ENCODE results near the gene MAPRE2. TPM values are rescaled to one million over a fixed set of nuclear protein-coding genes. Genes with fewer than 3 reads are reported as not detected.

Gene MAPRE2
- total RNA-seq, 1 experiment from 2014 or later, result 2.8 TPM

DNA sequence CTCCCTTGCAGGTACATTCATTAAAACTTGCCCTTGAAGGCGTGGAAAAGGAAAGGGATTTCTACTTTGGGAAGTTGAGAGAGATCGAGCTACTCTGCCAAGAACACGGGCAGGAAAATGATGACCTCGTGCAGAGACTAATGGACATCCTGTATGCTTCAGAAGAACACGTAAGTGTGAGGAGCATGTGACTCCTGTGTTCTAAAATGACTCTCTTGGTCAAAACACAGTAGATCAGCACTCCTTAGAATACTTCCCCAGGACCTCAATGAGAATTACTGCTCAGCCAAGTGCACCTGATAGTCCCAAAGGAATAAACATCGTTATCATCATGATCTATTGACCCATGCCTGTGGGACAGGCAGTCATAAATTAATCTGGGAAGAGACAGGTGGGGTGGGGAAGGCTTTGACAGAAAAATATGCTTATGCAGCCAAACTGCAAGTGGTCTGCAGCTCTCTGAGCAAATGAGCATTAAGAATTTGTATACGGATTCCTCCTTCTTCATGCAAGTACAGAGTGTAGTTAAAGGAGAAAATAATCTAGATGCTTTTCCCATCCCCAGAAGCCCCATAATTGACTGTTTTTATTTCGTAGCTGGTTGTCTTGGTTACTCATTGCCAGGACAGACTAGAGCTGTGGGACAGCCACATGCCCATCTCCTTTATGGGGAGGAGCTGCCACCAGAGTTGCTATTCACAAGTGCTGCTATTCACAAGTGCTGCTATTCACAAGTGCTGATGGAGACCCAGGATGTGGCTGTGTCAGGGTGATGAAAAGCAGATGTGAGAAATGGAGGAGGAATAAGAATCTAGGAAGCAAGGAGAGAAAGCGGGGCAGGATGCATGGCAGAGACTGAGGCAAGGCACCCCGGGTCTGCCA, 91.0 kb downstream of the MAPRE2 start:
- CTCF ChIA-PET, result no interaction called here
- no peaks in the 10 kb centered on the region for H3K36me3 ChIP-seq (ENCODE audit: low read depth, low read length)

DNA sequence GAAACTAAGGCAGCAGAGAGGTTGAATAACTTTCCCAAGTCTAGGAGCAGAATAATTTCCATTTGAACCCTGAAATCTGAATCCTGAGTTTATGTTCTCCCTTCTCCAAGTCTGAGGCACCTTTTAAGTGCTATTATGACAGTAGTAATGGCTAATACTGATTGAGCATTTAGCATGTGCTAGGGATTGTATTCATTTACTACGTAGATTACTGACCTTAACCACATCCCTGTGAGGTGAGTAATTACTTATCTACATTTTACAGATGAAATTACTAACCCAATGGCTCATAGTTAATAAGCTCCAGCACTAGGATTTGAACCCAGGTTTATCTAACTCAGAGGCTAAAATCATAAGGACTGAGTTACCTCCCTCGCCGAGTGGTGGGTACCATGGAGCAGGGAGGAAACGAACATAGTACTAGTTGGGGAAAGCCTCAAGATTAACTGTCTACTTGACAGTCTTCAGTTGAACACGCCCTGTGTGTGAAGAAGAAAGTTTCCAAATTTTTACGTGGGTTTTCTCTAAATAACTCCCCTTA, 93.0 kb downstream of the MAPRE2 start:
- Histone ChIP-seq H3K9ac (ENCODE audit: low read length) (no peak overlapping the region), H2AFZ (ENCODE audit: low read length) (no peak overlapping the region), H3F3A (ENCODE audit: low read length, unreplicated experiment) (no peaks in the 10 kb centered on the region), H3K27me3 (ENCODE audit: low read length) (no peaks in the 10 kb centered on the region), H3K9me2 (replicated peaks; ENCODE audit: low read length) (no peaks in the 10 kb centered on the region), H4K20me1 (ENCODE audit: low read length) (no peaks in the 10 kb centered on the region), H3K36me3 (ENCODE audit: low read depth, low read length) (no peaks in the 10 kb centered on the region), H3K79me2 (ENCODE audit: low read length) (no peaks in the 10 kb centered on the region), H3K4me3 (ENCODE audit: low read length) (no peak overlapping the region), H3K4me1 (ENCODE audit: insufficient read depth, low read length) (no peaks in the 10 kb centered on the region), H3K4me2 (ENCODE audit: low read length) (no peak overlapping the region), H3K27ac (ENCODE audit: low read length) (no peak overlapping the region), H3K9me3 (ENCODE audit: low read length) (no peaks in the 10 kb centered on the region)
- TF ChIP-seq, protein P1, sequence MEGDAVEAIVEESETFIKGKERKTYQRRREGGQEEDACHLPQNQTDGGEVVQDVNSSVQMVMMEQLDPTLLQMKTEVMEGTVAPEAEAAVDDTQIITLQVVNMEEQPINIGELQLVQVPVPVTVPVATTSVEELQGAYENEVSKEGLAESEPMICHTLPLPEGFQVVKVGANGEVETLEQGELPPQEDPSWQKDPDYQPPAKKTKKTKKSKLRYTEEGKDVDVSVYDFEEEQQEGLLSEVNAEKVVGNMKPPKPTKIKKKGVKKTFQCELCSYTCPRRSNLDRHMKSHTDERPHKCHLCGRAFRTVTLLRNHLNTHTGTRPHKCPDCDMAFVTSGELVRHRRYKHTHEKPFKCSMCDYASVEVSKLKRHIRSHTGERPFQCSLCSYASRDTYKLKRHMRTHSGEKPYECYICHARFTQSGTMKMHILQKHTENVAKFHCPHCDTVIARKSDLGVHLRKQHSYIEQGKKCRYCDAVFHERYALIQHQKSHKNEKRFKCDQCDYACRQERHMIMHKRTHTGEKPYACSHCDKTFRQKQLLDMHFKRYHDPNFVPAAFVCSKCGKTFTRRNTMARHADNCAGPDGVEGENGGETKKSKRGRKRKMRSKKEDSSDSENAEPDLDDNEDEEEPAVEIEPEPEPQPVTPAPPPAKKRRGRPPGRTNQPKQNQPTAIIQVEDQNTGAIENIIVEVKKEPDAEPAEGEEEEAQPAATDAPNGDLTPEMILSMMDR (conservative IDR thresholded peaks at IDR 0.05; ENCODE audit: low read depth, low read length), result no peak
- TF ChIP-seq EZH2 (IDR thresholded peaks at IDR 0.05; ENCODE audit: low read length, unreplicated experiment) (no peak), EZH2phosphoT487 (IDR thresholded peaks at IDR 0.05; ENCODE audit: borderline replicate concordance, low read length) (no peak)
- intact Hi-C loops (cut with micrococcal nuclease), result no loop called here
- no peak for ATAC-seq
- DNase-seq, result no peak
- POLR2A ChIA-PET (ENCODE audit: unreplicated experiment), result no interaction called here
- no TSS peak for BruUV-seq (replicated peaks)
- CTCF ChIA-PET, result no interaction called here

More for the DNA sequence above, 91.0 kb downstream of the MAPRE2 start:
- no peaks in the 10 kb centered on the region for H4K20me1 ChIP-seq (ENCODE audit: low read length)
- POLR2A ChIA-PET (ENCODE audit: unreplicated experiment), result no interaction called here
- BruUV-seq (replicated peaks), result no TSS peak
- no peaks in the 10 kb centered on the region for H3K79me2 ChIP-seq (ENCODE audit: low read length)
- H3K27ac ChIP-seq (ENCODE audit: low read length), result no peak overlapping the region
- H2AFZ ChIP-seq (ENCODE audit: low read length), result no peak overlapping the region
- DNase-seq, result no peak
- intact Hi-C loops (cut with micrococcal nuclease), result no loop called here
- no peak for ATAC-seq
- no peak overlapping the region for H3K9ac ChIP-seq (ENCODE audit: low read length)
- H3K9me3 ChIP-seq (ENCODE audit: low read length), result no peaks in the 10 kb centered on the region
- H3F3A ChIP-seq (ENCODE audit: low read length, unreplicated experiment), result no peaks in the 10 kb centered on the region
- H3K4me2 ChIP-seq (ENCODE audit: low read length), result no peak overlapping the region
- H3K4me1 ChIP-seq (ENCODE audit: insufficient read depth, low read length), result no peaks in the 10 kb centered on the region
- H3K27me3 ChIP-seq (ENCODE audit: low read length), result no peaks in the 10 kb centered on the region
- TF ChIP-seq, protein P1 (conservative IDR thresholded peaks at IDR 0.05; ENCODE audit: low read depth, low read length), result no peak
- TF ChIP-seq EZH2 (IDR thresholded peaks at IDR 0.05; ENCODE audit: low read length, unreplicated experiment) (no peak), EZH2phosphoT487 (IDR thresholded peaks at IDR 0.05; ENCODE audit: borderline replicate concordance, low read length) (no peak)
- no peaks in the 10 kb centered on the region for H3K9me2 ChIP-seq (replicated peaks; ENCODE audit: low read length)
- H3K4me3 ChIP-seq (ENCODE audit: low read length), result no peak overlapping the region
